Measurements from ENCODE around the gene GYS1.

DNA sequence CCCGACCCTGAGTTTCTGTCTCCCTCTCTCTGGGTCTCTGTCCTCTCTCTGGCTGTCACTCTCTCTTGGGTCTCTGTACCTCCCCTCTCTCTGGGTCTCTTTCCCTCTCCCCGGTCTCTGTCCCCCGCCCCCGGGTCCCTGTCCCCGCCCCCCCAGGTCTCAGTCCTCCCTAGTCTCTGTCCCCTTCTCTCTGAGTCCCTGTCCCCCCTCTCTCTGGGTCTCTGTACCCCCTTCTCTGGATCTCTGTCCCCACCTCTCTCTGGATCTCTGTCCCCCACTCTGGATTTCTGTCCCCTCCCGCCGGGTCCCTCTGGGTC lies 30.3 kb downstream of the GYS1 start:
- TF ChIP-seq, protein P1, sequence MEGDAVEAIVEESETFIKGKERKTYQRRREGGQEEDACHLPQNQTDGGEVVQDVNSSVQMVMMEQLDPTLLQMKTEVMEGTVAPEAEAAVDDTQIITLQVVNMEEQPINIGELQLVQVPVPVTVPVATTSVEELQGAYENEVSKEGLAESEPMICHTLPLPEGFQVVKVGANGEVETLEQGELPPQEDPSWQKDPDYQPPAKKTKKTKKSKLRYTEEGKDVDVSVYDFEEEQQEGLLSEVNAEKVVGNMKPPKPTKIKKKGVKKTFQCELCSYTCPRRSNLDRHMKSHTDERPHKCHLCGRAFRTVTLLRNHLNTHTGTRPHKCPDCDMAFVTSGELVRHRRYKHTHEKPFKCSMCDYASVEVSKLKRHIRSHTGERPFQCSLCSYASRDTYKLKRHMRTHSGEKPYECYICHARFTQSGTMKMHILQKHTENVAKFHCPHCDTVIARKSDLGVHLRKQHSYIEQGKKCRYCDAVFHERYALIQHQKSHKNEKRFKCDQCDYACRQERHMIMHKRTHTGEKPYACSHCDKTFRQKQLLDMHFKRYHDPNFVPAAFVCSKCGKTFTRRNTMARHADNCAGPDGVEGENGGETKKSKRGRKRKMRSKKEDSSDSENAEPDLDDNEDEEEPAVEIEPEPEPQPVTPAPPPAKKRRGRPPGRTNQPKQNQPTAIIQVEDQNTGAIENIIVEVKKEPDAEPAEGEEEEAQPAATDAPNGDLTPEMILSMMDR (IDR thresholded peaks at IDR 0.05), result no peak
- no peak for TF ChIP-seq POLR2A (IDR thresholded peaks at IDR 0.05)
- no peak for TF ChIP-seq POLR2AphosphoS5 (IDR thresholded peaks at IDR 0.05)
- TF ChIP-seq EP300 (IDR thresholded peaks at IDR 0.05; ENCODE audit: low read depth), result no peak
